T-helper 22 cell (primary cell): ENCODE results near the gene ATP6V0D1.

Source experiments
- DNase-seq: peaks from one replicate; pipeline ENCODE4 v3.0.0-alpha.2; 2020; ENCODE audit warnings: low read depth

ATP6V0D1 gene

GRCh38 chr16:67445441-67445912, 35.5 kb downstream of the ATP6V0D1 start:
- no peak for DNase-seq

- DNase-seq, result no peak
Observed at GRCh38 chr16:67445126-67445426, 35.9 kb downstream of the ATP6V0D1 start.

GRCh38 chr16:67444259-67445125, 36.5 kb downstream of the ATP6V0D1 start:
- no peak for DNase-seq

GRCh38 chr16:67443265-67443664, 37.7 kb downstream of the ATP6V0D1 start:
- DNase-seq, result no peak

GRCh38 chr16:67442581-67443255, 38.2 kb downstream of the ATP6V0D1 start:
- no peak for DNase-seq

GRCh38 chr16:67441907-67442306, 39.0 kb downstream of the ATP6V0D1 start:
- DNase-seq, result no peak

GRCh38 chr16:67441271-67441753, 39.6 kb downstream of the ATP6V0D1 start:
- no peak for DNase-seq

- no peak for DNase-seq
Observed at GRCh38 chr16:67438824-67439393, 42.0 kb downstream of the ATP6V0D1 start.

- DNase-seq, result no peak
Observed at GRCh38 chr16:67438098-67438791, 42.7 kb downstream of the ATP6V0D1 start.

GRCh38 chr16:67437513-67437912, 43.4 kb downstream of the ATP6V0D1 start:
- no peak for DNase-seq

GRCh38 chr16:67436640-67437193, 44.2 kb downstream of the ATP6V0D1 start:
- no peak for DNase-seq

GRCh38 chr16:67435758-67436164, 45.2 kb downstream of the ATP6V0D1 start:
- no peak for DNase-seq

- DNase-seq, result no peak
Observed at GRCh38 chr16:67433131-67433719, 47.7 kb downstream of the ATP6V0D1 start.

GRCh38 chr16:67432506-67432890, 48.5 kb downstream of the ATP6V0D1 start:
- no peak for DNase-seq

GRCh38 chr16:67431775-67432505, 49.0 kb downstream of the ATP6V0D1 start:
- no peak for DNase-seq

GRCh38 chr16:67430977-67431774, 49.8 kb downstream of the ATP6V0D1 start, which contains the start of gene HSD11B2:
TSS of gene HSD11B2 (plus strand) at chr16:67431121. CDS start at chr16:67431249, 128 bp downstream.
- DNase-seq, result no peak

GRCh38 chr16:67430504-67430976, 50.4 kb downstream of the ATP6V0D1 start:
- DNase-seq, result no peak

GRCh38 chr16:67429799-67430503, 51.0 kb downstream of the ATP6V0D1 start:
- DNase-seq, result no peak
